Loucy (cell line): Measurements from ENCODE around the gene OR1F1.

Source experiments
- H2AFZ ChIP-seq: fragments of 200-600 bp; sonication (generic); 2 replicates; pipeline ENCODE4 v1.6.0; 2016; ENCODE audit warnings: antibody characterized with exemption, mild to moderate bottlenecking, low read length, moderate library complexity
- H3F3A ChIP-seq: fragments of 200-600 bp; 2 replicates; pipeline ENCODE4 v1.6.0; 2016; ENCODE audit warnings: antibody characterized with exemption, low read depth, mild to moderate bottlenecking
- H3K27me3 ChIP-seq: fragments of 200-600 bp; sonication (generic); 2 replicates; pipeline ENCODE4 v1.6.1; 2014; ENCODE audit warnings: low read length, mild to moderate bottlenecking; ENCODE audit not compliant: insufficient read depth, poor library complexity, severe bottlenecking
- H3K36me3 ChIP-seq: fragments of 200-600 bp; sonication (generic); 2 replicates; pipeline ENCODE4 v1.6.1; 2016; ENCODE audit warnings: low read length; ENCODE audit not compliant: insufficient read depth
- H3K4me1 ChIP-seq: fragments of 200-600 bp; sonication (generic); 2 replicates; pipeline ENCODE4 v1.5.1; 2014; ENCODE audit warnings: low read length, mild to moderate bottlenecking; ENCODE audit not compliant: insufficient read depth, poor library complexity, severe bottlenecking
- H3K4me2 ChIP-seq: fragments of 200-600 bp; sonication (generic); 2 replicates; pipeline ENCODE4 v1.6.0; 2014; ENCODE audit warnings: antibody characterized with exemption, low read length, low read depth, mild to moderate bottlenecking; ENCODE audit not compliant: poor library complexity, severe bottlenecking
- H3K4me3 ChIP-seq: fragments of 200-600 bp; sonication (generic); 2 replicates; pipeline ENCODE4 v1.5.1; 2014; ENCODE audit warnings: low read length, mild to moderate bottlenecking, mixed read lengths; ENCODE audit not compliant: poor library complexity, severe bottlenecking
- H3K79me2 ChIP-seq: fragments of 200-600 bp; sonication (generic); 2 replicates; pipeline ENCODE4 v1.6.1; 2014; ENCODE audit warnings: low read length; ENCODE audit not compliant: insufficient read depth
- H3K9ac ChIP-seq: fragments of 200-600 bp; sonication (generic); 2 replicates; pipeline ENCODE4 v1.6.0; 2014; ENCODE audit warnings: mild to moderate bottlenecking, low read depth, low read length, moderate library complexity; ENCODE audit not compliant: poor library complexity, severe bottlenecking
- H3K9me2 ChIP-seq: fragments of 200-600 bp; sonication (generic); replicated peaks from 2 replicates; pipeline ENCODE4 v1.6.1; 2016; ENCODE audit warnings: low read depth, low read length, mixed read lengths
- H3K9me3 ChIP-seq: fragments of 200-600 bp; sonication (generic); 2 replicates; pipeline ENCODE4 v1.6.1; 2014; ENCODE audit warnings: mild to moderate bottlenecking, antibody characterized with exemption, low read length, low read depth; ENCODE audit not compliant: insufficient read depth
- H4K20me1 ChIP-seq: fragments of 200-600 bp; sonication (generic); 2 replicates; pipeline ENCODE4 v1.6.0; 2014; ENCODE audit warnings: antibody characterized with exemption, low read length, mild to moderate bottlenecking; ENCODE audit not compliant: insufficient read depth, poor library complexity, severe bottlenecking
- CTCF ChIP-seq: fragments of 200-600 bp; sonication (generic); conservative IDR thresholded peaks from 2 replicates; pipeline ENCODE4 v1.5.1; 2014; ENCODE audit warnings: mild to moderate bottlenecking, antibody characterized with exemption, low read length
- EZH2phosphoT487 ChIP-seq: fragments of 200-600 bp; IDR thresholded peaks from 2 replicates; pipeline ENCODE4 v1.6.1; 2018; ENCODE audit warnings: antibody characterized with exemption, mild to moderate bottlenecking, moderate library complexity, borderline replicate concordance

OR1F1 gene

GRCh38 chr16:3249451-3249850, 61.4 kb downstream of the OR1F1 start:
- Histone ChIP-seq H3K4me2 (no peak overlapping the region), H3K9me3 (no peaks in the 10 kb centered on the region), H3K27me3 (no peaks in the 10 kb centered on the region), H3K36me3 (no peaks in the 10 kb centered on the region), H3K4me3 (no peak overlapping the region), H3K9ac (no peak overlapping the region), H2AFZ (no peak overlapping the region), H3K9me2 (no peaks in the 10 kb centered on the region), H3K4me1 (no peaks in the 10 kb centered on the region), H4K20me1 (no peaks in the 10 kb centered on the region), H3F3A (no peaks in the 10 kb centered on the region), H3K79me2 (no peaks in the 10 kb centered on the region)
- TF ChIP-seq CTCF (no peak), EZH2phosphoT487 (no peak)

GRCh38 chr16:3252967-3253366, 65.0 kb downstream of the OR1F1 start:
- Histone ChIP-seq H3K4me2 (no peak overlapping the region), H3K9ac (no peak overlapping the region), H3F3A (no peaks in the 10 kb centered on the region), H3K36me3 (no peaks in the 10 kb centered on the region), H3K27me3 (no peaks in the 10 kb centered on the region), H4K20me1 (no peaks in the 10 kb centered on the region), H3K4me1 (no peaks in the 10 kb centered on the region), H2AFZ (no peak overlapping the region), H3K9me3 (no peaks in the 10 kb centered on the region), H3K4me3 (no peak overlapping the region), H3K79me2 (no peaks in the 10 kb centered on the region), H3K9me2 (no peaks in the 10 kb centered on the region)
- TF ChIP-seq EZH2phosphoT487 (no peak), CTCF (no peak)

GRCh38 chr16:3254309-3254708, 66.3 kb downstream of the OR1F1 start:
- no peak for TF ChIP-seq EZH2phosphoT487
- TF ChIP-seq CTCF: no peak
- Histone ChIP-seq H3K79me2 (no peaks in the 10 kb centered on the region), H3K27me3 (no peaks in the 10 kb centered on the region), H4K20me1 (no peaks in the 10 kb centered on the region), H3K9ac (no peak overlapping the region), H3F3A (no peaks in the 10 kb centered on the region), H3K4me2 (no peak overlapping the region), H3K9me3 (no peaks in the 10 kb centered on the region), H3K4me3 (no peak overlapping the region), H2AFZ (no peak overlapping the region), H3K4me1 (no peaks in the 10 kb centered on the region), H3K36me3 (no peaks in the 10 kb centered on the region), H3K9me2 (no peaks in the 10 kb centered on the region)
